GM12891 (cell line): ENCODE data around the gene PTPRD.

Source experiments
- PAX5 ChIP-seq: IDR thresholded peaks from 2 replicates; pipeline ENCODE4 v1.6.1; 2011; ENCODE audit warnings: low read length, moderate library complexity, mild to moderate bottlenecking; ENCODE audit not compliant: insufficient read depth, severe bottlenecking
- POLR2A ChIP-seq: IDR thresholded peaks from 2 replicates; pipeline ENCODE4 v1.6.1; 2011; ENCODE audit warnings: low read depth, low read length, control low read depth
- POLR2AphosphoS5 ChIP-seq: IDR thresholded peaks from 2 replicates; pipeline ENCODE4 v1.6.1; 2011; ENCODE audit warnings: low read depth, low read length, control low read depth
- SPI1 ChIP-seq: IDR thresholded peaks from 2 replicates; pipeline ENCODE4 v1.6.1; 2011; ENCODE audit warnings: low read depth, low read length, control low read depth
- TAF1 ChIP-seq: IDR thresholded peaks from 2 replicates; pipeline ENCODE4 v1.6.1; 2011; ENCODE audit warnings: low read depth, low read length, control low read depth

DNA sequence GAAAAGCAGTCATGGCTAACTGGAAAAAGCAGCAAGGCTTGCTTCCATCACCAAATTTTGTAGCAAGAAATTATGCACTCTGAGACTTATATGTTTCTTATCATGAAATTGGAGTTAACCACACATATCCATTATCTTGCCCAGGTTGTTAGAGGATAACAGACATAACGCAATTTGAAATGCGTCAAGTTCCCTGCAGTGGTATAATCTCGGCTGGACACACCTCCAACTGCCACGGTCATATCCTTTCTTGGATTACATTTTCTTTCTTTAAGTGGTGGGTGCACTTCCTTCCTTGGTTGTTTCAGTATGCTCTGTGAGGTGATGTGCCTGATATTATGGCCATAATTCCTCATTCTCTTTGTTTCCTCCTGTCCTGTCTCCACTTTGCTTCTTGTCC is 2118.2 kb downstream of the PTPRD start:
- TF ChIP-seq POLR2A (no peak), POLR2AphosphoS5 (no peak), TAF1 (no peak), SPI1 (no peak), PAX5 (no peak)
